ENCODE data around the gene TMEM200B.

DNA sequence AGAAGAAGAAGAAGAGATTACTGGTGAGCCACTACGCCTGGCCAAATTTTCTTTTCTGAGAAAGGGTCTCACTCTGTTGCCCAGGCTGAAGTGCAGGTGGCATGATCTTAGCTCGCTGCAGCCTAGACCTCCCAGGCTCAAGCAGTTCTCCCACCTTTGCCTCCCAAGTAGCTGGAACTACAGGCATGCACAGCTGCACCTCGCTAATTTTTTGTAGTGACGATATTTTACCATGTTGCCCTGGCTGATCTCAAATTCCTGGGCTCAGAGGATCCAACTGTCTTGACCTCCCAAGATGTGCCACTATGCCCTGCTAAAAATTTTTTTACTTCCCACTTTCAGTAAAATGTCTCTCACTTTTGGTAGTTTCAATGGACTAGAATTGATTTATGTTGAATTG is 24.4 kb downstream of the TMEM200B start:
- TF ChIP-seq, protein P1, sequence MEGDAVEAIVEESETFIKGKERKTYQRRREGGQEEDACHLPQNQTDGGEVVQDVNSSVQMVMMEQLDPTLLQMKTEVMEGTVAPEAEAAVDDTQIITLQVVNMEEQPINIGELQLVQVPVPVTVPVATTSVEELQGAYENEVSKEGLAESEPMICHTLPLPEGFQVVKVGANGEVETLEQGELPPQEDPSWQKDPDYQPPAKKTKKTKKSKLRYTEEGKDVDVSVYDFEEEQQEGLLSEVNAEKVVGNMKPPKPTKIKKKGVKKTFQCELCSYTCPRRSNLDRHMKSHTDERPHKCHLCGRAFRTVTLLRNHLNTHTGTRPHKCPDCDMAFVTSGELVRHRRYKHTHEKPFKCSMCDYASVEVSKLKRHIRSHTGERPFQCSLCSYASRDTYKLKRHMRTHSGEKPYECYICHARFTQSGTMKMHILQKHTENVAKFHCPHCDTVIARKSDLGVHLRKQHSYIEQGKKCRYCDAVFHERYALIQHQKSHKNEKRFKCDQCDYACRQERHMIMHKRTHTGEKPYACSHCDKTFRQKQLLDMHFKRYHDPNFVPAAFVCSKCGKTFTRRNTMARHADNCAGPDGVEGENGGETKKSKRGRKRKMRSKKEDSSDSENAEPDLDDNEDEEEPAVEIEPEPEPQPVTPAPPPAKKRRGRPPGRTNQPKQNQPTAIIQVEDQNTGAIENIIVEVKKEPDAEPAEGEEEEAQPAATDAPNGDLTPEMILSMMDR (IDR thresholded peaks at IDR 0.05), result no peak
- TF ChIP-seq POLR2A (IDR thresholded peaks at IDR 0.05), result no peak

All from testis (tissue), 2 donors.